HG02981 (cell line): Measurements from ENCODE around the gene VCAM1.
"Not testable (repeated sequence)": the region's sequence is repeated elsewhere in the genome, so short reads cannot be mapped to it uniquely, and the experiment has no call there.

Experiments used
- ATAC-seq: cut with Tn5 transposase; IDR thresholded peaks from one replicate; pipeline ENCODE4 v1.9.1; 2021; ENCODE audit warnings: mild to moderate bottlenecking, moderate library complexity; ENCODE audit not compliant: unreplicated experiment

The VCAM1 gene

DNA sequence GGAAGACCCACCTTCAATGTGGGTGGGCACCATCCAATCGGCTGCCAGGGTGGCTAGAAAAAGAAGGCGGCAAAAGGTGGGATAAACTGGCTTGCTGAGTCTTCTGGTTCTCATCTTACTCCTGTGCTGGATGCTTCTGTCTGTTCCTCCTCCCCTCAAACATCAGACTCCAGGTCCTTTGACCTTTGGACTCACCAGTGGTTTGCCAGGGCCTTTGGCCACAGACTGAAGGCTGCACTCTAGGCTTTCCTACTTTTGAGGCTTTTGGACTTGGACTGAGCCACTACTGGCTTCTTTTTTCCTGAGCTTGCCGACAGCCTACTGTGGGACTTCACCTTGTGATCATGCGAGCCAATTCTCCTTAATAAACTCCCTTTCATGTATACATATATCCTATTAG, 55.9 kb downstream of the VCAM1 start:
- ATAC-seq, result no peak

DNA sequence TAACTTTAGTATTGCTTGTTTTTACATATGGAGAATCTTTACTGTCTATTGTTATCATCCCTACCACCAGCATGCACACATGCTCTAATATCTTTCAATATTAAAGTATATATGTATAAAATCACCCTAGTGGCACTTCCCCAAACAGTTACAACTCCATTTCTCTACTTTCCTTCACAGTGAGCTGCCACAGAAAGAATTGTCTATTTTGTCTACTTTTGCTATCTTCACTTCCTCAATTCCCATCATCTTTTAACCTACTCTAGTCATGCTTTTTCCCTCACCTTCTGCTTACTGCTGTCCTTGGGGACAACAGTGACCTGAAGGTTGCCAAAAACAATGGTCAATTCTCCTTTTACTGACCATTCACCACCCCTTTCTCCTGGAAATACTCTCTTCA, 59.2 kb downstream of the VCAM1 start:
- no peak for ATAC-seq

DNA sequence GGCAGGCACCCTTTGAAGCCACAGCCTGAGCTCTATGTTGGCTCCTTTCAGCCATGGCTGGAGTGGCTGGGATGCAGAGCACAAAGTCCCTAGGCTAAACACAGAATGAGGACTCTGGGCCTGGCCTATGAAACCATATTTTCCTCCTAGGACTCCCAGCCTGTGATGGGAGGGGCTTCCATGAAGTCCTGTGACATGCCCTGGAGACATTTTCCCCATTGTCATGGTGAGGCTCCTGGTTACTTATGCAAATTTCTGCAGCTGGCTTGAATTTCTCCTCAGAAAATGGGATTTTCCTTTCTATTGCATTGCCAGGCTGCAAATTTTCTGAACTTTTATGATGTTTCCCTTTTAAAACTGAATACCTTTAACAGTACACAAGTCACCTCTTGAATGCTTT, 61.3 kb downstream of the VCAM1 start:
- ATAC-seq, result no peak

DNA sequence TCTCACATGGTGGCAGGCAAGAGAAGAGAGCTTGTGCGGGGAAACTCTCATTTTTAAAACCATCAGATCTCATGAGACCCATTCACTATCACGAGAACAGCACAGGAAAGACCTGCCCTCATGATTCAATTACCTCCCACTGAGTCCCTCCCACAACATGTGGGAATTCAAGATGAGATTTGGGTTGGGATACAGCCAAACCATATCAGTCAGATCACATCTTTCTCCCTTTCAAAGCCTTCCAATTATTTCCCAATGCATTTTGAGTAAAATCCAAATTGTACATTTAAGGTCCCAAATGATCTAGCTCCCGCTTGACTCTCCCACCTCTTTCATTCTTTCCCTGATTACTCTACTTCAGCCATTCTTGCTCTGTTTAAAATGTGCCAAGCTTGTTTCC, 62.2 kb downstream of the VCAM1 start:
- not testable (repeated sequence) for ATAC-seq

DNA sequence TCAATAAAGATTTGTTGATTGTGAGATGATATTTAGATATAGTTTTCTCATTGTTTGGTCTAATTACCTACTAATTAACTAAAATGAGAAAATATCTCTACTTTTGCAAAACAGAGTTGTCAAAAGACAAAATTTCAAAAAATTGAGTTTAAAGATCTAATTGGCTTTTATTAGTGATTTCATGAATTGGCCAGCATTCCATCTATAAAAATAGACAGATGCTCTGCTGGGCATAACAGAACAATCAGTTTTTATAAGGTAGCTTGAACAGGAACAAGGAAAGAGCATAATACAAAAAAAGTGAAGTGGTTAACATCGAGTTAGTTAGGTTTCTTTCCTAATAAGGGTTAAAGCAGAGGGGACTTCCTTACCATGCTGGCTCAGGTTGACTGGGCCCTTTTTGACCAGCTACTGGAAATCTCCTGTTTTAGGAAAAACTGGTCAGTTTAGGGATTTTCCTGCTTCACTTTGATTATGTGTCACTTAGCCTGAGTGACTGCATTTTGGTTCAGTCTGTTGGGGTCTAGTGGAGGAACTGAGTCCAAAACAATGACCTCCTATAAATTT, 63.0 kb downstream of the VCAM1 start:
- no peak for ATAC-seq

DNA sequence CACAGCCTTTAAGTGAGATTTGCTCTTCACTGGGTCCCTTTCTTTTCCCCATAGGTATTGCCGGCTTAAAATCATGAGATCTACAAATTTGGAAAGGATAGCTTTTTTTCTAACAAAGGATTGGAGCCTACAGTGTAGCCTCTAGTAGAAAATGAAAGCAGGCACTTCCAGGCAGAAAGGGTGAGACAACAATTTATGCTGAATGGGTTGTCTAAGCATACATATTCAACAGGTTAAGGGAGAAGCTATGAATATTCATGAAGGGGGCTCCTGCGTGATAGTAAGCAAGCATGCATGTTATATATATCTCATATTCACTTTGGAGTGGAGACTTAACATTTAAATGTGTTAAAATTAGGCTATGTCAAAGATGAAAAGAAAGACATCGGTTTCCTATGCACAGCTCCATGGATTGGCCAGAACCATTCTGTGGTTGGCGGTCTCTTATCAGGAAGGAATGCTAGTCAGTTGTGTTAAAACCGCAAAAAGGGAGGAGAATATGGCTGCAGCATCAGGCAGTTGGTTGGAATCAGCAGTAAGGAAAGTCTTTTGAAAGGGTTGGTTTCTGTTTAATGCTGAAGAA, 66.0 kb downstream of the VCAM1 start:
- no peak for ATAC-seq

DNA sequence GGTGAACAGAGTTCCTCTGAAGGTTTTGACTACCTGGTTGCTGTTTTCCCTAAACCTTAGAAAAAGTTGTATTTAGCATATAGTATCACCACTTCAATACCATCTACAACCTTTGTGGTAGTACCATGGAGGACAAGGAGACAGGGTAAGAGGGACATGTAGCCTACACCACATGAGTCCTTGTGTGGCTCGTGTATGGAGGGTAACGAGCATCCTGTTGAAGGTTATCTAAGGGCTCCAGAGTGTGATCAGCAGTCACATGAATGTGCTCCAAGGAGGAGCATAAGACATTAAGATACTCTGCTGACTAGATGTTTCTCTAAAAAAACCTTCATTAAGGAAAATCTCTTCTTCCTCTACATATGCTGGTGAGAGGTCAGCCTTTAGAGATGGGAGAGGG, 67.3 kb downstream of the VCAM1 start:
- no peak for ATAC-seq
